Stimulated activated naive CD4-positive, alpha-beta T cell treated with Interleukin-2 at 50 U/mL for 16 hours (primary cell): ENCODE measurements around the gene GNG11.

ENCODE experiments used
- DNase-seq: peaks from one replicate; lab custom pipeline; 2025; lab: John Stamatoyannopoulos, UW

Gene GNG11

DNA sequence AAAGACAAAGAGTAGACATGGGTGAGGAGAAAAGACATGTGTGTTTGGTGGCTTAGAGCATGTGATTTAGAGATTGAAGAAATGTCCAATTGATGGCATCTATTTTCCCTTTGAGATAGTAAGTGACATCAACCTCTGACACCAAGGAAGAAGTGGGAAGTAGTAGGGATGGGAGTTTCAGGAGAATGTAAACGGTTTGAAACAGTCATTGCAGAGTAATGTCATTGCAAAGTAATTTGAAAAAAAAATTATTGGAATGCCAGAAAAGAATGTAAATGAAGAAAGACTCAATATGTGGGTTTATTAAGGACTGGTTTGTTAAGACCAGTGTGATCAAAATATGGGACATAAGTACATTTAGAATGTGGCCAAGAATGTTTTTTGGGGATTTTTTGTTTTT lies 26.6 kb downstream of the GNG11 start:
- no peak for DNase-seq

GRCh38 chr7:93948873-93949272 lies 27.3 kb downstream of the GNG11 start:
- DNase-seq, result no peak

GRCh38 chr7:93949423-93949822 lies 27.9 kb downstream of the GNG11 start:
- no peak for DNase-seq

GRCh38 chr7:93955304-93955703 lies 33.8 kb downstream of the GNG11 start:
- no peak for DNase-seq

DNA sequence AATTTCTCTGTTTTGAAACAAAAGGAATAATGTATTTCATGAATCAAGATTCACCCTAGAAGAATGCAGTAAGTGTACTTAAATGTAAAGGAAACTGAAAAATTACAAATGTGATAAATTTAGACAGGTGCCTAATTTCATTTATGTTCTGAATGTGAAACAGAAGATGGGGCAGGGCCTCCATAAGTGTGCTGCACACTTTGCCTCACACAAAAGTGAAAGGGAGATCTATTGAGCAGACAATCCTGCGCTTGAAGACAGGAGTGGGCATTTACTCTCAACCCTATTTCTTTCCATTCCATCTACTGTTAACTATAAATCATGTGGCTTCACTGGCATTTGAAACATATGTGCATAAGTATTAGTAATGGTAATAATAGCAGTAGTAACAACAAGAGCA lies 36.2 kb downstream of the GNG11 start:
- no peak for DNase-seq

GRCh38 chr7:93958216-93958615 lies 36.7 kb downstream of the GNG11 start:
- DNase-seq, result no peak

DNA sequence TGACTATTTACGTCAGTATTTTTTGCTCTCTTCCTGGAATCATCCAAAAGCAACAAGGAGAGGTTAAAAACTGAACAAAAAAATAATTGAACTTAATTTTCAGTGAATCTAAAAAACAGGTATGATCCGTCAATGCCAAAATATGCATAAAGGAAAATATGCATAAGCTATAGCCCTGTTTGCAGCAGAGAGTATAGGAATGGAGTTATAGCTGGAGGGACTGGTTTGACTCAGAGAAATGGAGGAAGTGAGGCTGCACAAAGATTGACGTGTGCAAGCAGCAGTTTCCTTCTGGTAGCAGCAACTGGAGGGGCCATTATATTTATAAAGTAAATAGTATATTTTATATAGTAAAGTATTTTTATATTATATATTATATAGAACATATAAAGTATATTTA lies 37.1 kb downstream of the GNG11 start:
- DNase-seq, result no peak

- no peak for DNase-seq
Observed at GRCh38 chr7:93960986-93961385, 39.5 kb downstream of the GNG11 start.

GRCh38 chr7:93964262-93964661 lies 42.7 kb downstream of the GNG11 start:
- DNase-seq, result no peak

- DNase-seq, result no peak
Observed at GRCh38 chr7:93964813-93965212, 43.3 kb downstream of the GNG11 start.

- DNase-seq, result no peak
Observed at GRCh38 chr7:93968911-93969620, 47.5 kb downstream of the GNG11 start.

DNA sequence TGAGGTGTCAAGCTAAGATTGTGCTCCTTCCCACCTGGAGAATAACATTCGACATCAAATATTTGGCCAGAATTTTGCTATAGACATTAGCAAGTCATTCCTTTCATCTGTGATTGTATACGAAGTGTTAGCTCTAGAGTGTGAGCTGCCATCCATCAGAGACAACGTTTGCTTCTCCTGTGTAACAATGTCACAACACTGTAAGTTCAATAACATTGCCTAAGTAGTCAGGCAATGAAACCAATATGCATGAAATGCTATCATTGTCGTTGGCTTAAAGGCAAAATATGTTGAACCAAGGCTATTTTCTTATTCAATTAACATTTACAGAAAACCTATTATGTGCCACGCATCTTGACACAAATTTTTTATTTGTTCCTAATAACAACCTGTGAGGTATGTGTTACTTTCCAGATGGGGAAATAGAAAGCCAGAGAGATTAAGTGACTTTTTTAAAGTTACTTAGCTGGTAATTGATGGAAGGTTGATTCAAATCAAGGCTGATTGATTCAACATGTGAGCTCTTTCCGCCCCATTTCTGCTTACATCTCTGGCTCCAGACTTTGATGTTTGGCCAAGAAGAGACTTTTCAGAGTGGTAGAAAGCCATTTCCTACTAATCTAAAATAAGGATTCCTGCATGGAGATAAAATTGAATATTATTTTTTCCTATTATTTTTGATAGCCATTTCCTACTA lies 50.6 kb downstream of the GNG11 start:
- DNase-seq, result no peak

DNA sequence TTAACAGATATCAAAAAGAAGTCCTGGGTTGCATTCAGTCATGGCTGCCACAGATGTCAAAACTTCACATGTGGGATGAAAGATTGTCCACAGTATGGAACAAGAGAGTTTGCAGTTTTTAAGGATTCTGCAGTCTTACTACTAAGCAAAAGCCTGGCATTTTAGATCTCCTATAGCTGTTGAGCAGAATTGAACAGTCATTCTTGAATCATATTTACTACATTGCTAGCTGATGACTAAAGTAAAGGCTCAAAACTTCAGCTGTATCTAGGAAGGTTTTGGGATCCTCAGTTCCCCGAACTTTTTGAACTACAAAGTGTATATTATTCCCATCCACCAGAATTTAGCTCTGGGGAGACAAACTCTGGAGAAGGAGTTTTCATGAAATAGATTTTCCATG lies 51.6 kb downstream of the GNG11 start:
- no peak for DNase-seq

DNA sequence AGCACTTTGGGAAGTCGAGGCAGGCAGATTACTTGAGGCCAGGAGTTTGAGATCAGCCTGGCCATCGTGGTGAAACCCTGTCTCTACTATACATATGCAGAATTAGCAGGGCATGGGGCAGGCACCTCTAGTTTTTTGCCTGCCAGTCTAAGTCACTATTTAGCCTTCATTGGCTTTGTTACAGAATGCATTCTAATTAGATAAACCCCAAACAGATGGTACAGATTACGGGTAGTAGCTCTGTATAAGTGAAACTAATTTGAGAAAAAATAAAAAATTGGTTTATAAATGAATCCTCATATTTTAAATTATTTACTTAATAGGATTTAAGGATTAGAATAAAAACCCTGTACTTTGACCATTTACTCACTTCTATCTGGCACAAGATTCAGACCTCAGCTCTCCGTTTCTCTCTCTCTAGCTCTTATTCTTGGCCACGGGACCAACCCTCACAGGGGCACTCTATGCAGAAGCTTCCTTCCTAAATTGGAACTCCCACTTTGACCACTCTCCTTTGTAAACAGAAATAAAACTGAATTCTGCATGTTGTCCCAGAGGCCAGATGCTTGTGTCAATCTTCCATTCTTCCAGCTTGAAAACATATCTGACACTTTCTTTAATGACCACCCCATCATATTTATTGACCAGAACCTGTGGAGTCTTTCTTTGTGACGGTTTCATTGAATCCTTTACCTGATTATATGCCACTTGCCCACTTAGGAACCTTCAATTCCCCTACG lies 55.8 kb downstream of the GNG11 start:
- no peak for DNase-seq
